ENCODE data around the gene GALM.
"Not testable (repeated sequence)": the region's sequence is repeated elsewhere in the genome, so short reads cannot be mapped to it uniquely, and the experiment has no call there.

GRCh38 chr2:38682620-38683019 lies 16.7 kb downstream of the GALM start:
- TF ChIP-seq, protein P1, sequence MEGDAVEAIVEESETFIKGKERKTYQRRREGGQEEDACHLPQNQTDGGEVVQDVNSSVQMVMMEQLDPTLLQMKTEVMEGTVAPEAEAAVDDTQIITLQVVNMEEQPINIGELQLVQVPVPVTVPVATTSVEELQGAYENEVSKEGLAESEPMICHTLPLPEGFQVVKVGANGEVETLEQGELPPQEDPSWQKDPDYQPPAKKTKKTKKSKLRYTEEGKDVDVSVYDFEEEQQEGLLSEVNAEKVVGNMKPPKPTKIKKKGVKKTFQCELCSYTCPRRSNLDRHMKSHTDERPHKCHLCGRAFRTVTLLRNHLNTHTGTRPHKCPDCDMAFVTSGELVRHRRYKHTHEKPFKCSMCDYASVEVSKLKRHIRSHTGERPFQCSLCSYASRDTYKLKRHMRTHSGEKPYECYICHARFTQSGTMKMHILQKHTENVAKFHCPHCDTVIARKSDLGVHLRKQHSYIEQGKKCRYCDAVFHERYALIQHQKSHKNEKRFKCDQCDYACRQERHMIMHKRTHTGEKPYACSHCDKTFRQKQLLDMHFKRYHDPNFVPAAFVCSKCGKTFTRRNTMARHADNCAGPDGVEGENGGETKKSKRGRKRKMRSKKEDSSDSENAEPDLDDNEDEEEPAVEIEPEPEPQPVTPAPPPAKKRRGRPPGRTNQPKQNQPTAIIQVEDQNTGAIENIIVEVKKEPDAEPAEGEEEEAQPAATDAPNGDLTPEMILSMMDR (IDR thresholded peaks at IDR 0.05 in 8 of 11, conservative IDR thresholded peaks at IDR 0.05 in 3 of 11): not testable (repeated sequence)
- not testable (repeated sequence) for TF ChIP-seq POLR2AphosphoS5, POLR2A (IDR thresholded peaks at IDR 0.05)

Data from spleen (tissue), 7 donors.